GM19035 (cell line): ENCODE results near the gene PIP5K1B.
"Not testable (repeated sequence)": the region's sequence is repeated elsewhere in the genome, so short reads cannot be mapped to it uniquely, and the experiment has no call there.

Experiments used
- ATAC-seq: cut with Tn5 transposase; IDR thresholded peaks from one replicate; pipeline ENCODE4 v1.9.1; 2021; ENCODE audit not compliant: unreplicated experiment

Gene PIP5K1B

DNA sequence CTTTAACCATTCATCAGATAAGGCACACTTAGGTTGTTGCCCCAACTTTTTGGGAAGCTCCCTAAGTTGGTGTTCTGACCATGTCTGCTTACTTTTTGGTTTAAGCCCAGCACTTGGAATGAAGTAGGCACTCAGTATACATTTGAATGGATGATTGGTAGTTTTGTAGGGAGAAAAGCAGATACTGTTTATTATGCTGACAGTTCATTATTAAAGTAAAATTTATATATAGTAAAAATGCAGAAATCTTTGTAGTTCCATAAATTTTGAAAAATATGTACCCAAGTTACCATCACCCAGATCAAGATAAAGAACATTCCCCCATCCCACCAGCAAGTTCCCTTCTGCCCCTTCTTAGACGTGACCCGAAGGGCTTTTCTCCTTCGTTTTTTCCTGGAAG lies 273.5 kb downstream of the PIP5K1B start:
- ATAC-seq = no peak

DNA sequence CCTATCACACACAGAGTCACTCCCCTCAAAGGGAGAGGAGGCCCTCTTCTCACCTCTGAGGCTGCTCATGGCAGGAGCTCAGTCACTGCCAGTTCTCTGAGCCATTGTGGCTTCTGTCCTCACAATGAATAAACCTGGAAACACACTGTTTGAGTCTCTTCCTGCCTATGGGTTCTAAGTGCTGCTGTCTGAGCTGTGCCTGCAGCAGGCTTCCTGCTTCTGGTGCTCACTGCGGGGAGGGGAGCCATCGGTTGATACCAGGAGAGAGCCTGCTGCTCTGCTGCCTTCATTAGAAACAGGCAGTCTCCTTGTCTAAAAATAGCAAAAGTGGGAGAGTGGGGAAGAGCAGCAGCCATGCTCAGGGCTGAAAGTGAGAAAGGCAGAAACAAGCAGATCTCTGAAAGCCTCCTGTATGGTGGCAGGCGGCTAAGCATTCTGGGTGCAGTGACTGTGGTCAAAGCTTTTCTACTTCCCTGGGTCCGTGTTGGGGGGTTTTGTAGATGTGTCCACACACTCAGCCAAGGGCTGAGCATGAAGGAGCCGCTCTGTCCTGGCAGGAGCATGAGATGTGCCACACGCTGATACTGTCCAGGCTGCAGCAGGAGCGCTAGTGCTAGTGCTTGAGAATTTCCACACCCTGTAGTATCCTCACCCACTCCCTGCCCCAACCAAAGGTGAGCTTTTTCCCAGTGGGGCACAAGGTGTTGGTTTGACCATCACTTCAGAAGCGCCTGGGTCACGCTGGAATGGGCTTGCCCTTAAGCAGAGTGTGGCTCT lies 274.7 kb downstream of the PIP5K1B start:
- ATAC-seq = no peak

DNA sequence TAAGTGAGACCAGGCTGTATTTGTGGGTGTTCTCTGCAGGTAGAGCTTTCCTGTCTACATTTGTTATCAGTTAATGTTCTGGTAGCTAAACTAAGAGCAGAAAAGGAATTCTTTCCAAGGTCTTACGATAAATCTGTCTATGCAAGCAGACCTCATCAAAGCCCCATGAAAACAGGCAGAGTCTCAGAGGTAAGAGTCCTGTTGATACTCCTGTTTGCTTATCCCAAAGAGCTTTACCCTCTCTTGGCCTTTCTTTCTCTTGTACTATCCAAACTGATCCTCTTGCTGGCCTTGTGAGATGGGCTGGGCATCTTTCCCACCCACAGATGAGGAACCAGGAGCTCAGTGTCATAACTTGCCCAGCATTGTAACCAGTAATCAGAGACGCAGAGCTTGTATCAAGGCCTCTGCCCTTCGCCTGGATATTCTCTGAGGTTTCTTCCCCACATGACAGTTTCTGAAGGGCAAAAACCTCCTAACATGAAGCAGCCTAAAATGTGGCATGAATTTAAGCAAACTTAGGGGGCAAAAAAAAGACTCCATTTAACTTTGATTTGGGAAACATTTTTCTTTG lies 275.4 kb downstream of the PIP5K1B start:
- no peak for ATAC-seq

DNA sequence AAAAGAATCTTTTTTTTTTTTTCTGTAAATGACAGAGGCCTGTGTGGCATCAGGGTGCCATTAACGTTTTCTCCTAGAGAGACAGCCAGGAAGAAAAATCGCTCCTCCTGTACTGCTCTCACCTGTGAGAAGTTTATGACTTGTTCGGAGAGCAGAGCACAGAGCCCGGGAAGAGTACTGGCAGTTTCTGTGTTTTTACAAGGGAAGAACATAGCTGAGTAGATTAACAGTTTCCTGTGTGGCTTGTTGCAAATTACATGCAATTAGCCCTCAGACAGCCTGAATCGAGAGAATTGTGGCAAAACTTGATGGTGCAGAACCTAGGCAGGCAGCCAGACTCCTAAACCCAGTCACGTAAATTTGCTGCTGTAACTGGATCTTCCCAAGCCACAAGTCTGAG lies 276.7 kb downstream of the PIP5K1B start:
- ATAC-seq = peak; percentile 46

DNA sequence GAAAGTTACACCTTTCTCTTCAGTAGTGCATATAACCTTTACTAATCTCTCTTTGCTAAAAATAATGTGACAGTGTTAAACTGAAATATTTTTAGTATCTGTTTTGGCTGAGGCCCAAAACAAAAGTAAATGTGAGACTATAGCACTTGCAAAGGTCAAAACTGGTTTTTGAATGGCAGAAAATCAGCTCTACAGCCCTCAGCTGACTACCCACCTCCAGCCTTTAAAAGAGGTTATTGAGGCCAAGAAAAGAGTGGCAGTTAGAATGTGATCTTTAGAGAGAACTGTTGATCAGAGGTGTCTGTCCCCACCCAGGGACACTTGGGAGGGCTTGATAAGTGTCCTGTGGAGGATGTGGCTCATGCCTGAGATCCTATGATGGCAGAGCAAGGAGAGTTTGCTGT lies 278.0 kb downstream of the PIP5K1B start:
- peak; percentile 53 for ATAC-seq

DNA sequence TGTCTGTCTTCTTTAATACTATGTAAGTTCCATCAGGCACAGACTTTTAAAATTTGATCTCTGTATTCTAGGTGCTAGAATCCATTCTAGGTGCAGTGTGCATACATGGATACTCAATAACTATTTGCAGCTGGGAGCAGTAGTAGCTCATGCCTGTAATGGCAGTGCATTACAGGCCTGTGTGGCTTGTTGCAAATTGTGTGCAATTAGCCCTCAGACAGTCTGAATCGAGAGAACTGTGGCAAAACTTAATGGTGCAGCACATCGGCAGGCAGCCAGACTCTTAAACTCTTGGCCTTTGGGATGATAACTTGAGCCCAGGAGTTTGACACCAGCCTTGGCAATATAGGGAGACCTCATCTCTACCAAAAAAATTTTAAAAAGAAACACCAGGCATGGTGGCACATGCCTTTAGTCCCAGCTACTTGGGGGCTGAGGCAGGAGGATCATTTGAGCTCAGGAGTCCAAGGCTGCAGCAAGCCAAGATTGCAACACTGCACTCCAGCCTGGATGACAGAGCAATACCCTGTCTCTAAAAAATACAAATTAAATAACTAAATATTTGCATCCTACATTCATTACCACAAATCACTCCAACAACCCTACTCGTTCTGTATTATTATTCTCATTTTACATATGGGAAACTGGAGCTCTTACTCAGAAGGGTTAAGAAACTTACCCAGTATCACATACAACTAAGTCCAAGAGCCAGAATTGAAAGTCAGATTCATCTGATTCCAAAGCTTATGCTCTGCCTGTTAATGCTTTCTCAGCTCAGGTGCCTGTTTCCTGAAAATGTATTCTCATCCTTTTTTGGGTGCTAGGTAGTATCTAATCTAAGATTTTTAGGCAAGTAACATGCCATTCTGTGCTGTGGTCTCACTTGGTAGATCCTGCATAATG lies 278.7 kb downstream of the PIP5K1B start:
- no peak for ATAC-seq

DNA sequence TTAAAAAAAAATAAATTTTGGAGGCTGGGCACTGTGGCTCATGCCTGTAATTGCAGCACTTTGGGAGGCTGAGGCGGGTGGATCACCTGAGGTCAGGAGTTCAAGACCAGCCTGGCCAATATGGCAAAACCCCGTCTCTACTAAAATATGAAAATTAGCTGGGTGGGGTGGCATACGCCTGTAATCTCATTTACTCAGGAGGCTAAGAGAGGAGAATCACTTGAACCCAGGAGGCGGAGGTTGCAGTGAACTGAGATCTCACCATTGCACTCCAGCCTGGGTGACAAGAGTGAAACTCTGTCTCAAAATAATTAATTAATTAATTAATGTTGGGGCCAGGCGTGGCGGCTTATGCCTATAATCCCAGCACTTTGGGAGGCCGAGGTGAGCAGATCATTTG lies 281.9 kb downstream of the PIP5K1B start:
- not testable (repeated sequence) for ATAC-seq

DNA sequence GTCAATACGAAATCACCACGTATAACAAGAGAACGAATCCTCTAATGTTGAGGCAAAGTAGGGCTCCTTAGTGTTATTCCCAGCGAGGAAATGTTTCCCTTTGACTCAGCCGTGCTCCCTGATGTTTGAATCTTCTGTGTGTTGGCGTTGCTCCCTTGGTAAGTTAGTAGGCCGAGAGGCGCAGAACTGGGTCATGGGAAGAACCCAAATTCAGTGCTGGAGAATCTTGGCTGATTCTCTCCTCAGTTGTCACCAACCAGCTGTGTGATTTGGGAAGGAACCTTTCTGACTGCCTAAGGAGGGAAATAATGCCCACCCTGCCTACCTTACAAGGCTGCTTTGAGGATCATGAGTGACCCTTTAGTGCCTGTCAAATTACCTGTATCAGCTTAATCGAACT lies 286.4 kb downstream of the PIP5K1B start:
- ATAC-seq = no peak

DNA sequence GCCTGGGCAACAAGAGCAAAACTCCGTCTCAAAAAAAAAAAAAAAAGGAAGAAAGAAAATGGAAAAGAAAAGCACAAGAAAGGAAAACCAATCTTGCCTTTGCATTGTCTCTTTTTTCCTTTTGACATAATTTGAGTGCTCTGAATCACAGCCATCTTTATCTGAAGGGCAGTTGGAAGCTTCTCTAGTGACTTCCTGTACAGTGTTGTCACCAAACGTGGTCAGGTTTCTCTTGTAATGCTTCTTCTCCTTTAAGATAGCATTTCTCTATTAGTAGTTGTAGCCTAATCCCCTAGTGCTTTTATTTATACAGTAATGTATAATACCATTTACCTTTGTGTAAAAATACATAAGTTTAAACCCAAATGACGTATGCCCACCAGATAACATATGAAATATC lies 290.7 kb downstream of the PIP5K1B start:
- ATAC-seq = no peak

DNA sequence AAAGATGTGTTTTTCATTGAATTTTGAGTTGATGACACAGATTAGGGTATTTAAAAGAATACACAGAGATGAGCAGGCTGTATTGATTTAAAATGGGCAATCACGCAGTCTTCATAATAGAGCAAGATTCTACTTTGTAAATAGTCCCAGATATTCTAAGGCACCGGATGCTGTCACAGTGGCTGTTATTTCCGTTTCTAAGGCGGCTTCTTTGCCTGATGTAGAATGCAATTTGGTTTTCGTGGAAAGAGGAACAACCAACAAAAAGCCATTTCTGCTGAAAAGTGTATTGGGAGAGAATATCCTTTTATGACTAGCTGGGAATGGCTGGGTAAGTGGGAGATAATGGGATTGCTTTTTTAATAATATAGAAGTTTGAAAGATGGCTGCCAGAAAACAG lies 291.4 kb downstream of the PIP5K1B start:
- no peak for ATAC-seq

DNA sequence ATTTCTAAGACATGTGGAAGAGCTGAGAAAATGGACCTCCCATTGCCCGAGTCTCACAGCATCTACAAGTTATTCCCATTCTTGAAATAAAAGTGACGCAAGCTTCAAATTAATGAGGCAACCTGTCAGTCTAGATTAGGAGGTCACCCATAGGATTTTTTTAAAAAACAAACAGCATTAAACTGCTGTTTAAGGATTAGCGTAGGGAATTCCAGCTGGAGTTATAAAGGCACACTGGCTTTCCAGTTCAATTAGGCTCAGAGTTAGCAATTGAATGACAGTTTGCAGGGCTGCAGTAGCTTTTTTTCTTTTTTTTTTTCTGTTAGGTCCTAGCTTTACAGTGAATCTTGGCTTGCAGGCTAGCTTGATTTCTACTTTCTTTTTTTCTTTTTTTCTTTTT lies 292.6 kb downstream of the PIP5K1B start:
- ATAC-seq = no peak

DNA sequence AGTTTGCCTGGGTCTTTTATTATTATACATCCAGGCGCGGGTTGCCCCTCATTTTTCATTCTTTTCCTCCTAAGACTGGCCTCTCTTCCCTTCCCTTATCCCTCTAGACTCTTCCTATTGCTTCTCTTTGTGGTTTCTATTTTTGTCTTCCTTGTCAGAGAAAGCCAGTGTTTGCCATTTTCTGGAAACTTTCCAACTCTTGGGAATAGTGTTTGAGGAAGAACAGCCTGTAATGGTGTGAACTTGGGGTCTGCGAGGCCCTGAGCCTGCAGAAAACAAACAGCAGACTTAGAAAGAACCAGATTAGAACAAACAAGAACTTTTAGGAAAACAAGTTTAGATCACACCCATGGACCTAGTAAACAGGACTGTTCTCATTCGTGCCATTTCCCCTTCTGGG lies 293.3 kb downstream of the PIP5K1B start:
- ATAC-seq = no peak

DNA sequence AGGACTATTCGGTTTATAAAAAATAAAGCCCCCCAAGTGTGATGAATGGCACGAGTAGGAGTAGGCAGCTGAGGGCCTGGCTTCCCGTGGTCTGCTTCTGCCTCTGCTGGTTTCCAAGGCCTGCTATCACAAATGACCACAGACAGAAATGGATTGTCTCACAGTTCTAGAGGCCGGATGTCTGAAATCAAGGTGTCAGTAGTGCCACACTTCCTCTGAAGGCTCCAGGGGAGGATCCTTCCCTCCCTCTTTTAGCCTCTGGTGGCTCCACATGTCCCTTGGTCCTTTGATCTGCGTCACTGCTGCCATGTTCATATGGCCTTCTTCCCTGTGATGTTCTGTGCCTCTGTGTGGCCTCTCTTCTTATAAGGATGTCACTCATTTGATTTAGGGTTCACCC lies 293.8 kb downstream of the PIP5K1B start:
- ATAC-seq = no peak

DNA sequence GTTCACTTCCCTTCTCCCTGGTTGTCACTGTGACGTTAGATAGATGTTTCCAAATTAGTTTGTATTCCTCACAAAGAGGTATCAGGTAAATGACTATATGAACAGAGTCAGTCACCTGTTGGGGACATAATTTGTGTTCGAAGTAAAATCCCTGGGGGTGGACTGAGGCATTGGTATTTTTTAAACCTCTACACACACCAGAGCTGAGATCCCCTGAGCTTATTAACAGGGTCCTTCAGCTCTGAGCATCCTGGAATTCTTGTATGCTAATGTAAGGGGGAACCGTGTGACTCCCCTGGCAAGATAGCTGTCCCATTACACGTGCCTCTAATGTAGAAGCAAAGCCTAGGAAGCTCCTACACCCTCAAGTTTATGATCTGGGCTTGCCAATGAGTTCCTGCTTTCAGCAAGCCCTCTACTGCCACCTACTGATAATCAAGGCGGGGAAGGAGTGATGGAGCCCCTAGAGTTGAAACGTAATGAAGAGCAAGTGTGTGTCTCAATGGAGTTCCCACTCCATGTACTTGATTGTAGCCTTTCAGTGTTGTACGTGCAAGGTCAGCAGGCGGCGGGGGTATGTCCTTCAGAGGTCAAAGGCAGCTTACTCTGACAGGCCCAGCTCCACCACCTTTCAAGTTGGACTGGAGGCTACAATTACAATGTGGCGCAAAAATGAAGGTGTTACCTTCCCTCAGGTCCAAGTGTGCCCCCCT lies 294.5 kb downstream of the PIP5K1B start:
- ATAC-seq = peak; percentile 89

DNA sequence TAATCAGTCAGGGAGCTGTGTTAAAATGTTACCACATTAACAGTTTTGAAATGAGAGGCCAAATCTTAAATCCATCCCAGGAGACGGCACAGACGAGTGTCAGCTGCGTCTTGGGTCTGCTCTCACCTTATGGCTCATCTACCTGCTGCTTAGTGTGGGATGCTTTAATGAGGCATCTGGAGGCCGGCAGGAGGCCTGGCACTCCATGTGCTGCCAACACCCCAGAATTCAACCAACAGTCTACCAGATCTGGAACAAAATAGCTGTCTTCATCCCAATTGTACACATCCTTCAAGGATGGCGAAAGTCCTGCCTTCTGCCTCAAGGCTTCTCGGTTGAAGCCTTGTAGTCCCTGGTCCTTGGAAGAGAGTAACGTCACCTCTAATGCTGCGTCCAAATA lies 296.9 kb downstream of the PIP5K1B start:
- no peak for ATAC-seq

DNA sequence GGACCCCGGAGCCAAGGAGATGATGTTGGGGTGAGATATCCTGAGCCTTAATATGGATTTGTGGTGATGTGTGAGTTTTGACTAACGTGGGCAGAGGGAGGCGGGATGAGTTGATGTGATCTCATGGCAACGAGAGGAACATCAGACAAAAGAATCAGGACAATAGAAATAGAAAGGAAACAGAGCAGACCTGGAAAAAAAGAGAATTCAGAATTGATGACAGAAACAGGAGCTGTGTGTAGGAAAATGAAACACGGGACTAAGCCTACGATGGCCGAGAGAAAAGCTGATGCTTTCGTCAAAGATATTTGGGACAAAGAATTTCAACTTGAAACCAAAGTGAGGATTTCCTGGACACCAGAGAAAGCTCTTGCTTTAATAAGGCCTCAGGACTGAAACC lies 298.0 kb downstream of the PIP5K1B start:
- no peak for ATAC-seq

DNA sequence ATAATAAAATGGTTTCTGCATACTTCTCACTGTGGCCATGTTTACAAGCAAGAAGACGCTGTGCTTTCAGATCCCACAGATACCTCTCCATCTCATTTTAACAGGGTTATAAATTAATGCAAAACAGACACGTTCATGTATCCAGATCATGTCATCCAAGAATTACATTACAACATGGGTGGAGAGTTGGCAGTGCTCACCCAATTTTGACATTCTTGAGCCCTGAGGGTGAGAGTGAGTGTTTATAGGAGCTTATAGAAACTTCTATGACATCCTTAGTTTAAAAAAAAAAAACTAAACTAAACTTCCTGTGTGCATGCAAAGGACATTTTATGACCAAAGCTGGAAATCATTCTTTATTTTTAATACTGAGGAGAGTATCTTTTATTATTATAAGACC lies 299.8 kb downstream of the PIP5K1B start:
- ATAC-seq = no peak

DNA sequence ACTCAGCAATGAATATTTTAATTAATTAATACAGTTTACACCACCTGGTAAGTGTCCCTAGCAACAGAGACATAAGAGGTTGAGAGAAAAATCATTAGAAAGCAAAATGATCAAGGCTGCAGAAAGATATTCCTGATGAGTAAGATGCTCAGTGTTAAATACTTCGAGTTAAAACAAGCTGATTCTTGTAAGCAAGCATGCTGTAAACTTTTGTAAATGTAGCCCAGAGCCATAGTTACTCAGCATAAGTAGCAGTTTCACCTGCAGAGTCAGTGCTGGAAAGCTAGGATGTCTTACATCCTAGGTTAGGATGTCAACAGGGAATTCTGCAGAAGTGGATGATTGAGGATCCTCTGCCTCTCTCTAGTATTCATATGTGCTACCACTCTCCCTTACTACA lies 304.7 kb downstream of the PIP5K1B start:
- ATAC-seq = no peak

DNA sequence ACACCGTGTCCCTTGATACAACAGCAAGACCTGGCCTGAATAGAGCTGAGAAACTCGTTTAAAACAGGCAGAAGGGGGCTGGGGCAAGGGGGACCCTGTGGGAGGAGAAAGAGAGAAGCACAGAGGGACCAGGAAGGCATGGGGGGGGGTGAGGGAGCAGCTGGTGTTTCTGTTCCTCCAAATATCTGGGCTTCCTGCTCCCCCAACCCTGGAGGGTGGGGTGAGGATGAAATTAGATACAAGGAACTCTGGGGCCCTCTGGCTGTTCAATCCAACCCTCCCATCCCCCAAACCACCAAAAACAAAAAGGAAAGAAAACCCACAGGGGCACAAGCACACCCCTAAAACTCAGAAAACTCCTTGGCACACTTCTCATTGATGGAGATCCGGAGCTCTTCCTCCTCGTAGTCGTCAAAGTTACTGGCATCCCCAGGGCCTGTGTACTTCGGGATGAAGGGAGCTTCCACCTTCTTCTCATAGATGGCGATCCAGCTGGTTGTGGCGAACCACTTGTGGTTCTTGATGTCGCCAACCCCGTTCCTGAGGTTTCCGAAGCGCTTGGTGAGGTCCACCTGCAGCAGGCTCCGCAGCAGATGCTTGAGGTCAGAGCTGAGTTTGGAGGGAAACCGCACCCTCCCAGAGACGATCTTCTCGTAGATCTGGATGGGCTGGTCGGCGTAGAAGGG lies 307.8 kb downstream of the PIP5K1B start:
- no peak for ATAC-seq

DNA sequence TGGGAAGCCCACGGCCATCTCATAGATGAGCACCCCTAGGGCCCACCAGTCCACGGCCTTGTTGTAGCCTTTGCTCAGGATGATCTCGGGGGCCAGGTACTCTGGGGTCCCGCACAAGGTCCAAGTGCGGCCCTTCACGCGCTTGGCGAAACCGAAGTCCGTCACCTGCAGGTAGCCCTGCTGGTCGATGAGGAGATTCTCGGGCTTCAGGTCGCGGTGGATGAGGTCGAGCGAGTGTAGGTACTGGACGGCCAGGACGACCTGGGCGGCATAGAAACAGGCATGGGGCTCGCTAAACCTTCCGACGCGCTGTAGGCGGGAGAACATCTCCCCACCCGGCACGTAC lies 308.3 kb downstream of the PIP5K1B start:
- ATAC-seq = no peak

DNA sequence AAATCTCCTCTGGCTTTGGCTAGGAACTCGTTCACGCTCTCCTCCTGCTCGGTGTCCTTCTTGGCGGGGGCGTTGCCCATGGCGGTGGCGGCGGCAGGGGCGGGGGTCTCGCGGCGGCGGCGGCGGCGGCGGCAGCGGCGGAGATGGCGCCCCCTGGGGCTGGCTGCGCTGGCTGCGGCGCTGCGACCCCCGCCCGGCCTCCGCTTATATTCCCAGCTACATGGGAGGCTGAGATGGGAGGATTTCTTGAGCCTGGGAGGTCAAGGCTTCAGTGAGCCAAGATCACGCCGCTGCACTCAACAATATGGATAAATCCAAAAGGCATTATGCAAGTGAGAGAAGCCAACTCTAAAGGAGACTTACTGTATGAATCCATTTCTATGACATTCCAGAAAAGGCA lies 309.0 kb downstream of the PIP5K1B start, which contains the start of gene PRKACG:
Gene PRKACG (minus strand): TSS at position 101 of the 400 bp plus-strand sequence. CDS start 21 bp downstream, at position 80.
- ATAC-seq = no peak
